IPS-15b (cell line): Measurements from ENCODE around the gene E2F1.

Experiments used
- H3K27me3 ChIP-seq: one replicate; pipeline ENCODE4 v1.6.1; 2013; ENCODE audit warnings: low read length; ENCODE audit not compliant: control insufficient read depth, insufficient read depth
- H3K36me3 ChIP-seq: one replicate; pipeline ENCODE4 v1.6.1; 2013; ENCODE audit warnings: low read length; ENCODE audit not compliant: control insufficient read depth, insufficient read depth
- H3K4me1 ChIP-seq: one replicate; pipeline ENCODE4 v1.6.1; 2013; ENCODE audit warnings: mild to moderate bottlenecking, low read length; ENCODE audit not compliant: control insufficient read depth, insufficient read depth
- H3K4me3 ChIP-seq: one replicate; pipeline ENCODE4 v1.5.1; 2013; ENCODE audit warnings: low read depth, low read length
- H3K9ac ChIP-seq: one replicate; pipeline ENCODE4 v1.6.1; 2013; ENCODE audit warnings: low read depth, mild to moderate bottlenecking, low read length
- H3K9me3 ChIP-seq: one replicate; pipeline ENCODE4 v1.6.1; 2013; ENCODE audit warnings: mild to moderate bottlenecking, low read length; ENCODE audit not compliant: control insufficient read depth, insufficient read depth

The E2F1 gene

GRCh38 chr20:33680686-33681085 lies 5.5 kb downstream of the E2F1 start:
- no peak overlapping the region for H3K9ac ChIP-seq
- H3K4me1 ChIP-seq: peaks cover 2% of the 10 kb centered on the region

DNA sequence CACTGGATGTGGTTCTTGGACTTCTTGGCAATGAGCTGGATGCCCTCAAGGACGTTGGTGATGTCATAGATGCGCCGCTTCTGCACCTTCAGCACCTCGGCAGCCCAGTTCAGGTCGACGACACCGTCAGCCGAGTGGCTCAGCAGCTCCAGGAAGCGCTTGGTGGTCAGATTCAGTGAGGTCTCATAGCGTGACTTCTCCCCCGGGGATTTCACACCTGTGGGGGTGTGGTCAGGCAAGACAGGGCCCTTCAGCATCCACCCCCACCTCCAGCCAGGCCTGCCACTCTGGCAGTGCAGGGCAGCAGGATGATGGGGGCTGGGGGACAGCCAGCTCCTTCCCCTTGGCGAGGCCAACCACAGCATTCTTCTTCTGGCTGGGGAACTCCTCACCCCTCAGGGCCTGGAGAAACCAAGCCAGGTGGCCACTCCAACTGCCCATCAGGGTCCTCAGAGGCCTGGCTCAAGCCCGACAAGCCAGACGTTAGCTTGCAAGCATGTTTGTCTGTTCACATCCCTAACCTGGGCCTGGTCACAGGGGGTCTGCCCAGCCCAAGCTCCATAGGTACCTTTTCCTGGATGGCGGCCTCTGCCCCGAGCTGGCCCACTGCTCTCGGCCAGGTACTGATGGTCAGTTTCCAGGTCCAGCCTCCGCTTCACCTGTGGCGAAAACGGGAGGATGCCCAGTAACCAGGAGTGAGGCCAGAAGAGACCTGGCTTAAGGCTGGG lies 6.3 kb downstream of the E2F1 start:
- peaks cover 2% of the 10 kb centered on the region for H3K4me1 ChIP-seq
- H3K4me3 ChIP-seq: no peak overlapping the region
- H3K27me3 ChIP-seq: no peaks in the 10 kb centered on the region
- H3K9me3 ChIP-seq: no peaks in the 10 kb centered on the region
- no peak overlapping the region for H3K9ac ChIP-seq
- H3K36me3 ChIP-seq: peaks cover 31% of the 10 kb centered on the region

More at GRCh38 chr20:33680686-33681085, 5.5 kb downstream of the E2F1 start:
- no peaks in the 10 kb centered on the region for H3K27me3 ChIP-seq
- no peaks in the 10 kb centered on the region for H3K9me3 ChIP-seq
- no peak overlapping the region for H3K4me3 ChIP-seq
- H3K36me3 ChIP-seq: peaks cover 31% of the 10 kb centered on the region

- Histone ChIP-seq H3K36me3 (peaks cover 28% of the 10 kb centered on the region), H3K4me1 (peaks cover 4% of the 10 kb centered on the region), H3K4me3 (no peak overlapping the region), H3K9ac (no peak overlapping the region), H3K9me3 (no peaks in the 10 kb centered on the region), H3K27me3 (no peaks in the 10 kb centered on the region)
Measured at GRCh38 chr20:33677991-33678702, 8.0 kb downstream of the E2F1 start.

- Histone ChIP-seq H3K36me3 (peaks cover 28% of the 10 kb centered on the region), H3K9me3 (no peaks in the 10 kb centered on the region), H3K4me3 (no peak overlapping the region), H3K9ac (no peak overlapping the region), H3K4me1 (peaks cover 4% of the 10 kb centered on the region), H3K27me3 (no peaks in the 10 kb centered on the region)
Measured at GRCh38 chr20:33676652-33677645, 9.2 kb downstream of the E2F1 start.

GRCh38 chr20:33676121-33676520 lies 10.1 kb downstream of the E2F1 start:
- no peak overlapping the region for H3K9ac ChIP-seq
- no peaks in the 10 kb centered on the region for H3K27me3 ChIP-seq
- H3K9me3 ChIP-seq: no peaks in the 10 kb centered on the region
- peaks cover 36% of the 10 kb centered on the region for H3K36me3 ChIP-seq
- no peak overlapping the region for H3K4me3 ChIP-seq
- H3K4me1 ChIP-seq: peaks cover 4% of the 10 kb centered on the region

DNA sequence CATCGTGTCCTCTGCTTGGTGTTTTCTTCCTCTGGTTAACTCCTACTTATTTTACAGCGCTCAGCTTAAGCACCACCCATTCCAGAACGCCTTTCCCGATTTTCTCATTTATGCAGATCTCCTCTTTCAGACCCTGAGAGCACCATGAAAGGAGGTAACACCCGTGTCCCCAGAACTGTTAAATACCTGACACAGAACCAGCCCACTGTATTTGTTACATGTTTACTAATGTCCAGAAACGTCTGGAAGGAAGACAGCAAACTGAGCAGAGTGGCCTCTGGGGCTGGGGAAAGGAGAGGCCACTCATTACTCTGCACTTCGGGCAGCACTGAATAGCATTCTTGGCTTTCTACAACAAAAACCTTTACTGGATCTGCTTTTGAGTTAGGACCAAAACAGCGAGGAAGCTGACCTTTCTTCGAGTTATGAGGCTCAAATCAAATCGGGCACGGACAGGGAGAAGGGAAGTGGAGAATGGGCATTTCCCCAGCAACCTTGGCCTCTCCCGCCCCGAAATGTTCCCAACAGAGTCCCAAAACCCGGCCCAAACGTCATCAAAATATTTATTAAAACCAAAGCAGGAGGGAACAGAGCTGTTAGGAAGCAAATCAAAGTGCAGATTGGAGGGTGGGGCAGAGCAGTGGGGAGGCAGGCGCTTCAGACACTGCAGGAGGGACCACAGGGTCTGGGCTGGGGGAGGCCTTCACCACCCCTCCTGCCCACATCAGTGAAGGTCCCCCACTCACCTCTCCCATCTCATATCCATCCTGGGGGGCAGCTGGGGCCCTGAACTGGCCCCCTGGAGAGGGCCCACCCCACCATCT lies 10.8 kb downstream of the E2F1 start:
- H3K4me3 ChIP-seq: peak overlapping the region; percentile 72
- H3K36me3 ChIP-seq: peaks cover 37% of the 10 kb centered on the region
- H3K9me3 ChIP-seq: no peaks in the 10 kb centered on the region
- no peaks in the 10 kb centered on the region for H3K27me3 ChIP-seq
- H3K9ac ChIP-seq: no peak overlapping the region
- H3K4me1 ChIP-seq: peaks cover 4% of the 10 kb centered on the region

DNA sequence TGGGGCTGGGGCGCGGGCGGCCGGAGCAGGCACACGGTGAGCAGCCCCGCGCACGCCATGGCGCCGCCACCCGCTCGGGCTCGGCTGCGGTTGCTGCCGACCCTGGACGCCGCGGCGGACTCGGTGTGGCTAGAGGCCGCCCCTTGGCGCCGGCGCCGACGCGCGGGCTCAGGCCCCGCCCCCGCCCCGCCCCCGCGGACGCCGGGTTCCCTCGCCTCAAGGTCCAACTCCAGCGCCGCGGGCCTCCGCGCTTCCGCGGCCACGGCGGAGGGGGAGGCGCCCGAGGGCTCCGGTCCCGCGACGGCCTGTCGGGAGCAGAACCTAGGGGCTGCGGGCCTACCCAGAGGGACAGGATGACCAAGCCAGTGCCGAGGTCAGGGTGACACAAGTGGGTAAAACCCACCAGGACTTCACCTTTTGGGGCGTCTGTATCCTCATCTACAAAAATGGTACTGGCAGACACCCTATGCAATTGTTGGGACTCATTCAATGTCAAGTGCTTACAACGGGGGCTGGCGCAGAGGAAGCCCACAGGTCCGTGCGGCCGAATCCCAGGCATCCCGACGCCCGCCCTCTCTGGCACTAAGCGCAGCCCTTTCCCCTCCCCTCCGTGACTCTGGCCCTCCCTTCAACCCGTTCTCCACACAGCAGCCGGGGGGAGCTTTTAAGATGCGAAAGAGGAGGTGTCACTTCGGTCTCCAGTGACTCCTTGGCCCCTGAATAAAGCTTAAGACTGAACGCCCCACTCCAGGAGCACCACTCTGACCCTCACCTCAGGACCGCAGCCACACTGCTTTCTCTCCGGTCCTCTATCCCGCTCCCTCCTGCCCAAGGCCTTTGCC lies 11.7 kb downstream of the E2F1 start, which contains the start of gene NECAB3:
TSS of gene NECAB3 (minus strand) at position 135 of the 842 bp plus-strand sequence. CDS start at position 59, 76 bp downstream.
- H3K36me3 ChIP-seq: peaks cover 33% of the 10 kb centered on the region
- no peaks in the 10 kb centered on the region for H3K27me3 ChIP-seq
- H3K4me1 ChIP-seq: peaks cover 4% of the 10 kb centered on the region
- peak within 1 kb of the TSS; percentile 72 for H3K4me3 ChIP-seq
- H3K9me3 ChIP-seq: no peaks in the 10 kb centered on the region
- H3K9ac ChIP-seq: peak within 1 kb of the TSS; percentile 70

DNA sequence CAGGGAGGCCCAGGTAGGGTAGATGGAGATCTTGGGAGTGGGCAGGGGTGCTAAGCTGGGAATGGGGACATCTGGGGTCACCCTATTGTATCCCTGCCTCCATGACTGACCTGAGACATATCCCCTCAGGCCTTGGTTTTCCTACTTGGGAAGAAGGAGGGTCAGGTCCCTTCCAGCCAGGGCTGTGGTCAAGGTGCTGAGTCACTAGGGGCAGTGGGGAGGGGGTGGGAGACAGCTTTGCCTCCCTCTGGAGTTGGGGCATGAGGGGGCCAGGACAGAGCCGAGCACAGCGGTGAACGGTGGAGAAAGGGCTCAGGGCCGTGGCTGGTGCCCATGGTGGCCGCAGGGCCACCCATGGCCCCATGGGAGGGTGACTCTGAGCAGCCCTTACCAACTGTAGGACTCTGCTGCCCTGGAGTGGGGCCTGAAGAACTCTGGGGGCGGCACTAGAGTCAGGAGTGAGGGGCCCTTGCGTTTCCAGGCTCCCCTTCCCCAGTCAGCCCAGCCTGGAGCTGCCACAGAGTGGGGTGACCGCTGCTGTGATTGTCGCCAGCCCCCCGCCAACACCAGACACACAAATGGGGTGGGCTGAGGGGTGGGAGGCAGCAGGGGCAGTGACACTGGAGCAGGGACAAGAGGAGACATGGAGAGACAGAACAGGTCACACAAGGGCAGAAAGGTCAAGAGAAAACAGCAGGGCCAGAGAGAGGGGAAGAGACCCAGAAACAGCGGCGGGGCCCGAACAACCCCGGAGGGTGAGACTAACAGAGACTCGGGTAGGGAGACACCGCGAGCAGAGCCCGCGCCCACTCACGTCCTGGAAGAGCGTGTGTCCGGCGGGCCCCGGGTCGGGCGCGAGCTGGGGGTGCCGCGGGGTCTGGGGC lies 12.5 kb downstream of the E2F1 start:
- no peaks in the 10 kb centered on the region for H3K9me3 ChIP-seq
- peak overlapping the region; percentile 60 for H3K9ac ChIP-seq
- H3K4me1 ChIP-seq: peaks cover 4% of the 10 kb centered on the region
- H3K36me3 ChIP-seq: peaks cover 24% of the 10 kb centered on the region
- H3K4me3 ChIP-seq: peak overlapping the region; percentile 72
- H3K27me3 ChIP-seq: no peaks in the 10 kb centered on the region

GRCh38 chr20:33673114-33673409 lies 13.1 kb downstream of the E2F1 start:
- H3K9ac ChIP-seq: peak overlapping the region; percentile 37
- peaks cover 4% of the 10 kb centered on the region for H3K4me1 ChIP-seq
- peak overlapping the region; percentile 72 for H3K4me3 ChIP-seq
- no peaks in the 10 kb centered on the region for H3K27me3 ChIP-seq
- H3K9me3 ChIP-seq: no peaks in the 10 kb centered on the region
- peaks cover 22% of the 10 kb centered on the region for H3K36me3 ChIP-seq
